PC-9 (cell line): ENCODE results near the gene CES1. TPM values are rescaled to one million over a fixed set of nuclear protein-coding genes. Genes with fewer than 3 reads are reported as not detected.

ENCODE experiments used
- Bru-seq: library from RNA; stranded (reverse); fragments of 400-500 nt; gene quantifications from one replicate; lab custom pipeline; 2021; lab: Mats Ljungman, UMichigan
- BruChase-seq, 2 experiments: library from RNA; stranded (reverse); fragments of 400-500 nt; gene quantifications; one replicate each; lab custom pipeline; 2021; lab: Mats Ljungman, UMichigan
- BruUV-seq: library from RNA; stranded (reverse); fragments of 400-500 nt; replicated peaks from 2 replicates; lab custom pipeline; 2021; lab: Mats Ljungman, UMichigan
- CTCF ChIA-PET: fragments of 300-600 bp; sonication (Branson Sonifier 250); formaldehyde crosslinking; loops from one replicate; lab custom pipeline; 2022; ENCODE audit warnings: antibody characterized with exemption; lab: Charles Lee
- POLR2A ChIA-PET: fragments of 300-600 bp; sonication (Branson Sonifier 250); formaldehyde crosslinking; loops from one replicate; lab custom pipeline; 2022; ENCODE audit warnings: antibody characterized with exemption; ENCODE audit not compliant: unreplicated experiment; lab: Charles Lee
- DNase-seq, 2 experiments: peaks; one replicate each; pipeline versions ENCODE4 v3.0.0 to v3.0.0-alpha.2; 2015 to 2022; ENCODE audit warnings: mixed read lengths in 1 of 2
- H2AFZ ChIP-seq: fragments of 200-600 bp; sonication (generic); 2 replicates; pipeline ENCODE4 v1.8.1; 2017; ENCODE audit warnings: antibody characterized with exemption
- H3F3A ChIP-seq: fragments of 200-600 bp; sonication (generic); 2 replicates; pipeline ENCODE4 v1.8.1; 2017; ENCODE audit warnings: antibody characterized with exemption, mild to moderate bottlenecking, low read depth; ENCODE audit not compliant: insufficient read depth
- H3K27ac ChIP-seq: fragments of 200-600 bp; sonication (generic); 2 replicates; pipeline ENCODE4 v1.6.1; 2016; ENCODE audit warnings: mixed run types
- H3K27me3 ChIP-seq: fragments of 200-600 bp; sonication (generic); 2 replicates; pipeline ENCODE4 v1.6.1; 2016; ENCODE audit warnings: low read depth, mixed run types; ENCODE audit not compliant: insufficient read depth
- H3K36me3 ChIP-seq: fragments of 200-600 bp; sonication (generic); 2 replicates; pipeline ENCODE4 v1.6.1; 2016; ENCODE audit warnings: low read depth, mixed run types
- H3K4me1 ChIP-seq: fragments of 200-600 bp; sonication (generic); replicated peaks from 2 replicates; pipeline ENCODE4 v1.6.1; 2016; ENCODE audit warnings: mixed run types; ENCODE audit not compliant: insufficient read depth
- H3K4me2 ChIP-seq: fragments of 200-600 bp; sonication (generic); 2 replicates; pipeline ENCODE4 v1.6.1; 2017; ENCODE audit warnings: mixed run types
- H3K4me3 ChIP-seq: fragments of 200-600 bp; sonication (generic); 2 replicates; pipeline ENCODE4 v1.6.1; 2016; ENCODE audit warnings: mixed run types
- H3K79me2 ChIP-seq: fragments of 200-600 bp; sonication (generic); 2 replicates; pipeline ENCODE4 v1.6.1; 2017; ENCODE audit warnings: low read depth, mixed run types
- H3K9me2 ChIP-seq: fragments of 200-600 bp; sonication (generic); 2 replicates; pipeline ENCODE4 v1.8.1; 2017; ENCODE audit warnings: mild to moderate bottlenecking; ENCODE audit not compliant: insufficient read depth
- H3K9me3 ChIP-seq: fragments of 200-600 bp; sonication (generic); 2 replicates; pipeline ENCODE4 v1.8.1; 2016; ENCODE audit warnings: low read depth; ENCODE audit not compliant: insufficient read depth
- H4K20me1 ChIP-seq: fragments of 200-600 bp; sonication (generic); 2 replicates; pipeline ENCODE4 v1.8.1; 2017; ENCODE audit not compliant: insufficient read depth
- EZH2 ChIP-seq: fragments of 200-600 bp; sonication (generic); IDR thresholded peaks from 2 replicates; pipeline ENCODE4 v1.8.0; 2017; ENCODE audit warnings: antibody characterized with exemption, low read depth
- intact Hi-C: fragments of 100-400 bp; cut with micrococcal nuclease; formaldehyde crosslinking; loops from one replicate; pipeline ENCODE4 v1.10.0; 2022; ENCODE audit not compliant: unreplicated experiment
- long read RNA-seq: library from polyadenylated mRNA; stranded (forward); transcript quantifications from one replicate; pipeline ENCODE4 v2.0.0, GENCODE V29; 2022
- total RNA-seq: library from RNA; stranded (reverse); gene quantifications from 2 replicates; pipeline ENCODE4 v1.2.3, GENCODE V29; 2021
- TF ChIP-seq, protein P1 (sequence below): fragments of 200-600 bp; sonication (generic); conservative IDR thresholded peaks from 2 replicates; pipeline ENCODE4 v1.6.1; 2017; ENCODE audit warnings: mixed run types, antibody characterized with exemption, mild to moderate bottlenecking, moderate library complexity

CES1 gene
- total RNA-seq (107 and 141 TPM in 2 replicates), Bru-seq, nascent RNA (percentile 57 among the genes with signal in this experiment), BruChase-seq, experiment 1, labeled RNA remaining after a 2-hour chase (percentile 58 among the genes with signal in this experiment), BruChase-seq, experiment 2, labeled RNA remaining after a 6-hour chase (percentile 73 among the genes with signal in this experiment)
- long read RNA-seq, transcript CES1-203 (14 exons, 2,178 nt), result minor isoform, 8 of 195 reads
- long read RNA-seq, transcript CES1-201 (14 exons, 2,006 nt), result minor isoform, 67 of 195 reads
- long read RNA-seq, transcript CES1-202 (14 exons, 1,835 nt), result major isoform, 90 of 195 reads
- long read RNA-seq, partial matches to known transcripts, result 14 of 195 reads
- long read RNA-seq, other reads (novel, unspliced or antisense), result 16 of 195 reads

DNA sequence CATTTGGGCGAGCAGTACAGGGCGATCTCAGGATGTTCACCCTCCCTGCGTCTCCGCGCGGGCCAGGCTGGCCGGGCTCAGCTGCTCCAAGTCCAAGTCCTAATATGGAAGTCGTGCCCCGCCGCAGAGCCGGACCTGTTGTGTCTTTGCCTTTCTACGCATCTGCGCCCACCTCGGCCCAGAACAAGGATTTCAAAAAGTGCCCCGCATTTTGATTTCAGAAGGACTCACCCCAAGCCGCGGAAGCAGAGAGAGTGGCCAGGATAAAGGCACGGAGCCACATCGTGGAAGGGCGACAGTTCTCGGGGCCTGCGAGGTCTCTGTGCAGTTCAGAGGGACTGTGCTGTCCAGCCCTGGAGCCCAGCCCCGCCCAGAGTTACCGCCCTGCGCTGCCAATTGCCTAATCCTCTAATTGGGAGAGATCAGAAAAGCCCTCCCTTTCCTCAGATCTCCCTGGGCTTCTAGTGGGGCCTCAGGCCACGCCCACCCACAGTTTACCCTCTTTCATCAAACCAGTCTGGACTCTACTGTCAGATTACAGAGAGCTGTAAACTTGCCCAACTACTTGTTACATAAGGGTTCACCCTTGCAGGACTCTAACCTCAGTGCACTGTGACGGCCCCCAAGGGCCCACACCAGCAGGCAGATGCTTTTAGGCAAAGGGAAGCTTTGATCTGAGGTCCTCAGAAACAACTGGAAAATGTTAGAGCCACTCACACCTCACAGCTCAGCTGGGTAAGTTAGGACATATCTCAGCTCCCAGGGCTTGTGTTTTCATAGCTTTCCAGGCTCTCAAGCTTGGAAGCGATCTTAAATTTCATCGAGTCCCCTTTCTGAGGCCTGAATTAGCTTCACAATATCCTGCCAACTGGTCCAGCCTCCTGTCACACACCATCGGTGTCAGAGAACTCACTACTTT is at the start of gene CES1:
Gene CES1, minus strand, starts transcription at position 324 of the 919 bp plus-strand sequence. Its CDS starts 41 bp downstream, at position 283.
- CTCF ChIA-PET, result interaction anchor here (0.6 kb wide), 2 partner anchors 305 to 576 kb away, joined by 3 to 5 read pairs; no protein-coding TSS in a partner anchor
- DNase-seq, result peak in 1 of 2 experiments; percentile 72
- intact Hi-C loops, result loop anchor here (5.0 to 10.0 kb wide), 2 partner anchors 78 to 361 kb away; no protein-coding TSS in a partner anchor
- H3K36me3 ChIP-seq, result no peaks in the 10 kb centered on the region
- H3K9me2 ChIP-seq, result no peaks in the 10 kb centered on the region
- H3K9me3 ChIP-seq, result no peaks in the 10 kb centered on the region
- H3K79me2 ChIP-seq, result no peaks in the 10 kb centered on the region
- no peaks in the 10 kb centered on the region for H3K27me3 ChIP-seq
- H2AFZ ChIP-seq, result no peak within 1 kb of the TSS
- TF ChIP-seq, protein P1, sequence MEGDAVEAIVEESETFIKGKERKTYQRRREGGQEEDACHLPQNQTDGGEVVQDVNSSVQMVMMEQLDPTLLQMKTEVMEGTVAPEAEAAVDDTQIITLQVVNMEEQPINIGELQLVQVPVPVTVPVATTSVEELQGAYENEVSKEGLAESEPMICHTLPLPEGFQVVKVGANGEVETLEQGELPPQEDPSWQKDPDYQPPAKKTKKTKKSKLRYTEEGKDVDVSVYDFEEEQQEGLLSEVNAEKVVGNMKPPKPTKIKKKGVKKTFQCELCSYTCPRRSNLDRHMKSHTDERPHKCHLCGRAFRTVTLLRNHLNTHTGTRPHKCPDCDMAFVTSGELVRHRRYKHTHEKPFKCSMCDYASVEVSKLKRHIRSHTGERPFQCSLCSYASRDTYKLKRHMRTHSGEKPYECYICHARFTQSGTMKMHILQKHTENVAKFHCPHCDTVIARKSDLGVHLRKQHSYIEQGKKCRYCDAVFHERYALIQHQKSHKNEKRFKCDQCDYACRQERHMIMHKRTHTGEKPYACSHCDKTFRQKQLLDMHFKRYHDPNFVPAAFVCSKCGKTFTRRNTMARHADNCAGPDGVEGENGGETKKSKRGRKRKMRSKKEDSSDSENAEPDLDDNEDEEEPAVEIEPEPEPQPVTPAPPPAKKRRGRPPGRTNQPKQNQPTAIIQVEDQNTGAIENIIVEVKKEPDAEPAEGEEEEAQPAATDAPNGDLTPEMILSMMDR, result no peak
- TF ChIP-seq EZH2, result no peak
- POLR2A ChIA-PET, result interaction anchor here (0.5 to 0.7 kb wide), 2 partner anchors 165 to 468 kb away, joined by 4 to 5 read pairs; no protein-coding TSS in a partner anchor
- no peaks in the 10 kb centered on the region for H4K20me1 ChIP-seq
- BruUV-seq, result no TSS peak
- H3K4me1 ChIP-seq, result peaks cover 35% of the 10 kb centered on the region
- no peak within 1 kb of the TSS for H3K27ac ChIP-seq
- H3F3A ChIP-seq, result peaks cover 11% of the 10 kb centered on the region
- no peak within 1 kb of the TSS for H3K4me3 ChIP-seq
- no peak within 1 kb of the TSS for H3K4me2 ChIP-seq

DNA sequence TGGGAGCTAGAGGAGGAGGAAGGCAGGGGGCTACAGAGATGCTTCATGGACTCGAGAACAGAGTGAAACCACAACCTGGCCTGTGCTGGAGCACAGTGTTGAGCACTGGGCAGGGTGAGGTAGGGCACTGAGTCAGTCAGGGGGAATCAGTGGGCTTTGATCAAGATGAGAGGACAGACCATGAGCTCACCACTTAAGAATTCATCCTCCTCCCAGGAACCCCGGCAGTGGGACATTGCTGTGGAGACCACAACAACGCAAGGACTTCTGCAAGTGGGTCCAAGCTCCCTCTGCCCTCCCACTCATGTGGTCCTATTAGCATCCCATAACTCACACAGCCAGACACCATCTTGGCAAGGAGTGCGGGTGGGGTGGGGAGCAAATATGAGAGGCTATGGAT is 44.0 kb upstream of the CES1 start:
- Histone ChIP-seq H3K79me2 (no peaks in the 10 kb centered on the region), H3K27ac (no peak overlapping the region), H3K4me1 (no peaks in the 10 kb centered on the region), H4K20me1 (no peaks in the 10 kb centered on the region), H3K27me3 (peaks cover 70% of the 10 kb centered on the region), H3F3A (no peaks in the 10 kb centered on the region), H2AFZ (no peak overlapping the region), H3K9me2 (no peaks in the 10 kb centered on the region), H3K4me2 (no peak overlapping the region), H3K9me3 (no peaks in the 10 kb centered on the region), H3K36me3 (no peaks in the 10 kb centered on the region), H3K4me3 (no peak overlapping the region)
- CTCF ChIA-PET, result no interaction called here
- BruUV-seq, result no TSS peak
- intact Hi-C loops, result no loop called here
- DNase-seq, result no peak
- no peak for TF ChIP-seq EZH2
- TF ChIP-seq, protein P1, result no peak
- POLR2A ChIA-PET, result no interaction called here

GRCh38 chr16:55875273-55875672 is 42.4 kb upstream of the CES1 start, which contains the start of gene CES5A:
Gene CES5A (minus strand): TSS chr16:55875373. CDS start chr16:55875221, 152 bp downstream.
- H3F3A ChIP-seq, result no peaks in the 10 kb centered on the region
- ChIA-PET CTCF (no interaction called here), POLR2A (no interaction called here)
- no peaks in the 10 kb centered on the region for H3K9me3 ChIP-seq
- H3K4me3 ChIP-seq, result no peak within 1 kb of the TSS
- H3K36me3 ChIP-seq, result no peaks in the 10 kb centered on the region
- H3K79me2 ChIP-seq, result no peaks in the 10 kb centered on the region
- no peak within 1 kb of the TSS for H3K4me2 ChIP-seq
- TF ChIP-seq EZH2, result no peak
- TF ChIP-seq, protein P1, result no peak
- H3K9me2 ChIP-seq, result no peaks in the 10 kb centered on the region
- H3K27ac ChIP-seq, result no peak within 1 kb of the TSS
- BruUV-seq, result no TSS peak
- H2AFZ ChIP-seq, result no peak within 1 kb of the TSS
- DNase-seq, result no peak
- intact Hi-C loops, result no loop called here
- H4K20me1 ChIP-seq, result no peaks in the 10 kb centered on the region
- peaks cover 57% of the 10 kb centered on the region for H3K27me3 ChIP-seq
- H3K4me1 ChIP-seq, result no peaks in the 10 kb centered on the region
